T-cell (primary cell): ENCODE measurements around the gene BICC1. TPM values are rescaled to one million over a fixed set of nuclear protein-coding genes. Genes with fewer than 3 reads are reported as not detected.

Source experiments
- ATAC-seq, 4 experiments: fragments of 200-7000 bp in 3 of 4; fragments of 150-1000 bp in 1 of 4; cut with Tn5 transposase; replicated peaks in 1 of 4; 1 replicate in 3 of 4; 2 replicates in 1 of 4; pipeline ENCODE4 v1.10.0; 2021; ENCODE audit warnings: moderate library complexity in 3 of 4, mild to moderate bottlenecking in 2 of 4, moderate number of reproducible peaks in 1 of 4
- CTCF ChIA-PET, 2 donors: fragments of 300-600 bp; sonication (Branson Sonifier 250); formaldehyde crosslinking; loops; one replicate each; lab custom pipeline; 2022; ENCODE audit warnings: antibody characterized with exemption in 2 of 2; lab: Charles Lee
- POLR2A ChIA-PET, 2 donors: fragments of 300-600 bp; sonication (Branson Sonifier 250); formaldehyde crosslinking; loops; one replicate each; lab custom pipeline; 2022; ENCODE audit warnings: antibody characterized with exemption in 2 of 2; lab: Charles Lee
- DNase-seq, 35 experiments: peaks; one replicate each; pipeline versions ENCODE4 v3.0.0 to v3.0.0-alpha.2; 2013 to 2023
- H3K27ac ChIP-seq: one replicate; pipeline ENCODE4 v1.5.1; 2013; ENCODE audit warnings: low read length
- H3K27me3 ChIP-seq, 2 experiments: replicated peaks in 1 of 2; 1 replicate in 1 of 2; 2 replicates in 1 of 2; pipeline versions ENCODE4 v1.6.1 to v1.7.0; 2013; ENCODE audit warnings: low read length in 1 of 2, mixed read lengths in 1 of 2; ENCODE audit not compliant: control insufficient read depth in 2 of 2, insufficient read depth in 2 of 2; ENCODE audit errors: extremely low read depth in 1 of 2
- H3K36me3 ChIP-seq, 2 donors: 1 replicate in 1 of 2; 2 replicates in 1 of 2; pipeline versions ENCODE4 v1.6.1 to v1.7.0; 2013; ENCODE audit warnings: low read length in 1 of 2; ENCODE audit not compliant: control insufficient read depth in 2 of 2, insufficient read depth in 1 of 2; ENCODE audit errors: extremely low read depth in 1 of 2
- H3K4me1 ChIP-seq, 2 experiments: 1 replicate in 1 of 2; 2 replicates in 1 of 2; pipeline versions ENCODE4 v1.6.1 to v1.7.0; 2013; ENCODE audit warnings: low read length in 2 of 2, mixed read lengths in 1 of 2; ENCODE audit not compliant: insufficient read depth in 2 of 2, control insufficient read depth in 1 of 2; ENCODE audit errors: extremely low read depth in 1 of 2
- H3K4me3 ChIP-seq, 2 donors: 1 replicate in 1 of 2; 2 replicates in 1 of 2; pipeline versions ENCODE4 v1.5.1 to v1.7.0; 2013; ENCODE audit warnings: mild to moderate bottlenecking in 2 of 2, low read length in 1 of 2, moderate library complexity in 1 of 2; ENCODE audit not compliant: control insufficient read depth in 1 of 2; ENCODE audit errors: extremely low read depth in 1 of 2
- H3K9me3 ChIP-seq: 2 replicates; pipeline ENCODE4 v1.7.0; 2013
- H3K27ac Mint-ChIP-seq, 2 donors: one replicate each; pipeline ENCODE4 v1.8.0; 2020 to 2021; ENCODE audit warnings: mild to moderate bottlenecking in 2 of 2, mixed read lengths in 2 of 2
- H3K27me3 Mint-ChIP-seq, 2 donors: one replicate each; pipeline ENCODE4 v1.8.0; 2021 to 2022; ENCODE audit warnings: mixed read lengths in 2 of 2
- H3K36me3 Mint-ChIP-seq: one replicate; pipeline ENCODE4 v1.8.0; 2021; ENCODE audit warnings: mixed read lengths
- H3K4me1 Mint-ChIP-seq, 3 donors: one replicate each; pipeline ENCODE4 v1.8.0; 2020 to 2022; ENCODE audit warnings: mixed read lengths in 3 of 3, mild to moderate bottlenecking in 1 of 3
- H3K4me3 Mint-ChIP-seq, 3 donors: one replicate each; pipeline ENCODE4 v1.8.0; 2020 to 2022; ENCODE audit warnings: mild to moderate bottlenecking in 3 of 3, mixed read lengths in 3 of 3, moderate library complexity in 3 of 3
- H3K9me3 Mint-ChIP-seq, 3 donors: one replicate each; pipeline ENCODE4 v1.8.0; 2020 to 2022; ENCODE audit warnings: mixed read lengths in 3 of 3
- WGBS: methylation state at CpG from one replicate; pipeline ENCODE4 v1.1.5; 2013; ENCODE audit warnings: missing lambda C conversion rate; ENCODE audit not compliant: insufficient coverage; 5-methylcytosine and 5-hydroxymethylcytosine counted together
- total RNA-seq, 35 experiments: library from RNA in 6 of 35; stranded (reverse) in 6 of 35; fragments of 120-200 nt in 1 of 35; gene quantifications; one replicate each; pipeline versions ENCODE4 v1.2.1 to v1.2.4 and lab custom pipeline; 2013 to 2026

BICC1 gene
- total RNA-seq, 5 donors from 2014 or later (not counting 1 experiment from before 2014, with no cell fraction given), result 0.06 to 0.09 (median 0.07) TPM; not detected in 2

GRCh38 chr10:58545427-58545826, 32.8 kb downstream of the BICC1 start:
- no peaks in the 10 kb centered on the region for H3K9me3 Mint-ChIP-seq

GRCh38 chr10:58546137-58546536, 33.5 kb downstream of the BICC1 start:
- ATAC-seq, result no peak
- H3K27ac ChIP-seq, result no peak overlapping the region
- DNase-seq, result no peak
- no CpG with 5 or more reads among the region's 1 CpG for WGBS
- H3K9me3 ChIP-seq, result no peaks in the 10 kb centered on the region
- no peaks in the 10 kb centered on the region for H3K9me3 Mint-ChIP-seq
- H3K4me3 Mint-ChIP-seq, result no peak overlapping the region
- ChIA-PET CTCF (no interaction called here), POLR2A (no interaction called here)
- H3K36me3 Mint-ChIP-seq, result no peaks in the 10 kb centered on the region
- no peak overlapping the region for H3K27ac Mint-ChIP-seq
- no peaks in the 10 kb centered on the region for H3K4me1 ChIP-seq
- H3K4me3 ChIP-seq, result no peak overlapping the region
- H3K4me1 Mint-ChIP-seq, result no peaks in the 10 kb centered on the region
- no peaks in the 10 kb centered on the region for H3K27me3 Mint-ChIP-seq
- no peaks in the 10 kb centered on the region for H3K27me3 ChIP-seq
- H3K36me3 ChIP-seq, result no peaks in the 10 kb centered on the region

More at GRCh38 chr10:58545427-58545826, 32.8 kb downstream of the BICC1 start:
- Histone ChIP-seq H3K27me3 (no peaks in the 10 kb centered on the region), H3K4me1 (no peaks in the 10 kb centered on the region), H3K9me3 (no peaks in the 10 kb centered on the region), H3K36me3 (no peaks in the 10 kb centered on the region), H3K27ac (no peak overlapping the region), H3K4me3 (no peak overlapping the region)
- DNase-seq, result no peak
- Mint-ChIP-seq H3K36me3 (no peaks in the 10 kb centered on the region), H3K27ac (no peak overlapping the region), H3K27me3 (no peaks in the 10 kb centered on the region), H3K4me3 (no peak overlapping the region), H3K4me1 (no peaks in the 10 kb centered on the region)
- 100% methylated on average over 1 of the region's 4 CpGs for WGBS
- ChIA-PET POLR2A (no interaction called here), CTCF (no interaction called here)
- ATAC-seq, result no peak

GRCh38 chr10:58546722-58547445, 34.2 kb downstream of the BICC1 start:
- Mint-ChIP-seq H3K9me3 (no peaks in the 10 kb centered on the region), H3K27me3 (no peaks in the 10 kb centered on the region), H3K4me1 (no peaks in the 10 kb centered on the region)

GRCh38 chr10:58547963-58548362, 35.3 kb downstream of the BICC1 start:
- no peak for ATAC-seq

More at GRCh38 chr10:58546722-58547445, 34.2 kb downstream of the BICC1 start:
- Histone ChIP-seq H3K27ac (no peak overlapping the region), H3K9me3 (no peaks in the 10 kb centered on the region), H3K36me3 (no peaks in the 10 kb centered on the region), H3K4me1 (no peaks in the 10 kb centered on the region), H3K4me3 (no peak overlapping the region), H3K27me3 (no peaks in the 10 kb centered on the region)
- WGBS, result no CpG with 5 or more reads among the region's 2 CpGs
- no peak overlapping the region for H3K4me3 Mint-ChIP-seq
- ATAC-seq (no peak), DNase-seq (no peak)
- POLR2A ChIA-PET, result no interaction called here
- CTCF ChIA-PET, result no interaction called here
- H3K36me3 Mint-ChIP-seq, result no peaks in the 10 kb centered on the region
- no peak overlapping the region for H3K27ac Mint-ChIP-seq

GRCh38 chr10:58554316-58554715, 41.6 kb downstream of the BICC1 start:
- CTCF ChIA-PET, result no interaction called here

More at GRCh38 chr10:58547963-58548362, 35.3 kb downstream of the BICC1 start:
- ChIA-PET POLR2A (no interaction called here), CTCF (no interaction called here)
- no CpG with 5 or more reads among the region's 1 CpG for WGBS
- DNase-seq, result no peak
- H3K9me3 Mint-ChIP-seq, result no peaks in the 10 kb centered on the region
- no peaks in the 10 kb centered on the region for H3K27me3 ChIP-seq
- no peak overlapping the region for H3K4me3 Mint-ChIP-seq
- no peaks in the 10 kb centered on the region for H3K4me1 ChIP-seq
- H3K27ac Mint-ChIP-seq, result no peak overlapping the region
- H3K27me3 Mint-ChIP-seq, result no peaks in the 10 kb centered on the region
- H3K36me3 ChIP-seq, result no peaks in the 10 kb centered on the region
- no peaks in the 10 kb centered on the region for H3K36me3 Mint-ChIP-seq
- no peak overlapping the region for H3K4me3 ChIP-seq
- H3K4me1 Mint-ChIP-seq, result no peaks in the 10 kb centered on the region
- no peak overlapping the region for H3K27ac ChIP-seq
- no peaks in the 10 kb centered on the region for H3K9me3 ChIP-seq

GRCh38 chr10:58555170-58555929, 42.7 kb downstream of the BICC1 start:
- Histone ChIP-seq H3K27me3 (no peaks in the 10 kb centered on the region), H3K27ac (no peak overlapping the region), H3K36me3 (no peaks in the 10 kb centered on the region), H3K9me3 (no peaks in the 10 kb centered on the region), H3K4me3 (no peak overlapping the region), H3K4me1 (no peaks in the 10 kb centered on the region)
- no peak overlapping the region for H3K27ac Mint-ChIP-seq
- ChIA-PET POLR2A (interaction anchor here (0.6 to 0.7 kb wide), 2 partner anchors 255 to 324 kb away, joined by 3 to 5 read pairs; no protein-coding TSS in a partner anchor), CTCF (interaction anchor here in 1 of 2 donors (0.6 kb wide), 1 partner anchor 1412 kb away, joined by 5 read pairs; no protein-coding TSS in a partner anchor)
- no peaks in the 10 kb centered on the region for H3K27me3 Mint-ChIP-seq
- no peaks in the 10 kb centered on the region for H3K36me3 Mint-ChIP-seq
- H3K4me1 Mint-ChIP-seq, result no peaks in the 10 kb centered on the region
- DNase-seq (no peak), ATAC-seq (no peak)
- H3K9me3 Mint-ChIP-seq, result peaks cover 11 to 30% (median 13%) of the 10 kb centered on the region in 3 donors
- WGBS, result 70% methylated on average over 1 of the region's 4 CpGs
- H3K4me3 Mint-ChIP-seq, result no peak overlapping the region

More at GRCh38 chr10:58554316-58554715, 41.6 kb downstream of the BICC1 start:
- ATAC-seq (no peak), DNase-seq (no peak)
- Histone ChIP-seq H3K4me1 (no peaks in the 10 kb centered on the region), H3K36me3 (no peaks in the 10 kb centered on the region), H3K27me3 (no peaks in the 10 kb centered on the region), H3K4me3 (no peak overlapping the region), H3K27ac (no peak overlapping the region), H3K9me3 (no peaks in the 10 kb centered on the region)
- POLR2A ChIA-PET, result interaction anchor here in 1 of 2 donors (0.6 kb wide), 1 partner anchor 1705 kb away, joined by 4 read pairs; no protein-coding TSS in a partner anchor
- Mint-ChIP-seq H3K9me3 (peaks cover 4 to 19% (median 9%) of the 10 kb centered on the region in 3 donors), H3K27me3 (no peaks in the 10 kb centered on the region), H3K4me3 (no peak overlapping the region), H3K27ac (no peak overlapping the region), H3K36me3 (no peaks in the 10 kb centered on the region), H3K4me1 (no peaks in the 10 kb centered on the region)
- no CpG with 5 or more reads among the region's 2 CpGs for WGBS
